ENCODE data around the gene OR10W1.

Gene OR10W1

DNA sequence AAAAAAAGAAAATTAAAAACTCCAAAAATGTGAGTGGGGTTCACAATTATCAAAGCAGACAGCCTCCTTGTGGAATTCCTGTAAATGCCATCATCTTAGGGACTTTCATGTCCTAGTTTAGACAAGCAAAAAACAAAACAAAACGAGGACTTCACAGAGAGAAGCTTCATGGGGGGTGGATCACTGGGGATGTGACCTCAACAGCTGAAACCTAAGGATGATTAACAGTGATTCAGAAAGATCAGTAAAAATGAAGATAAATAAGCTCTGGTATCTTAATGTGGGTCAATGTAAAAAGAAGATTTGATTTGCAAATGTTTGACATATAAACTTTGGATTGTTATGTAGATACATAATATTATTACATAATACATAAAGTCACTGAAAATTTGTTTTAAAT, 8.1 kb upstream of the OR10W1 start:
- TF ChIP-seq, protein P1, sequence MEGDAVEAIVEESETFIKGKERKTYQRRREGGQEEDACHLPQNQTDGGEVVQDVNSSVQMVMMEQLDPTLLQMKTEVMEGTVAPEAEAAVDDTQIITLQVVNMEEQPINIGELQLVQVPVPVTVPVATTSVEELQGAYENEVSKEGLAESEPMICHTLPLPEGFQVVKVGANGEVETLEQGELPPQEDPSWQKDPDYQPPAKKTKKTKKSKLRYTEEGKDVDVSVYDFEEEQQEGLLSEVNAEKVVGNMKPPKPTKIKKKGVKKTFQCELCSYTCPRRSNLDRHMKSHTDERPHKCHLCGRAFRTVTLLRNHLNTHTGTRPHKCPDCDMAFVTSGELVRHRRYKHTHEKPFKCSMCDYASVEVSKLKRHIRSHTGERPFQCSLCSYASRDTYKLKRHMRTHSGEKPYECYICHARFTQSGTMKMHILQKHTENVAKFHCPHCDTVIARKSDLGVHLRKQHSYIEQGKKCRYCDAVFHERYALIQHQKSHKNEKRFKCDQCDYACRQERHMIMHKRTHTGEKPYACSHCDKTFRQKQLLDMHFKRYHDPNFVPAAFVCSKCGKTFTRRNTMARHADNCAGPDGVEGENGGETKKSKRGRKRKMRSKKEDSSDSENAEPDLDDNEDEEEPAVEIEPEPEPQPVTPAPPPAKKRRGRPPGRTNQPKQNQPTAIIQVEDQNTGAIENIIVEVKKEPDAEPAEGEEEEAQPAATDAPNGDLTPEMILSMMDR (conservative IDR thresholded peaks at IDR 0.05; ENCODE audit: low read length), result no peak
- DNase-seq (ENCODE audit: low read depth), result no peak
- H3K4me3 ChIP-seq (ENCODE audit: low read length), result no peak overlapping the region

DNA sequence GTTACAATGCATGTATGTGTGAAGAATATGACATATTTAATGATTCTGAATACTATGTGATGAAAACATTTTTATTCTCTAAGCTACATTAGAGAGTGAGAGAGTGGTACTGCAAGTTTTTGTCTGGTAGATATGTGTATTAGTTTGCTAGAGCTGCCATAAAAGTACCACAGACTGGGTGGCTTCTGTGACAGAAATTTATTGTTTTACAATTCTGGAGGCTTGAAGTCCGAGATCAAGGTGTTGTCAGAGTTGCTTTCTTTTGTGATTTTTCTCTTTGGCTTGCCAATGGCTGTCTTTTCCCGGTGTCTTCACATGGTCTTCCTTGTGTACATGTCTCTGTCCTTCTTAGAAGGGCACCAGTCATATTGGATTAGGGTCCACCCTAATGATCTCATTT, 6.9 kb upstream of the OR10W1 start:
- H3K4me3 ChIP-seq (ENCODE audit: low read length), result no peak overlapping the region
- TF ChIP-seq, protein P1 (conservative IDR thresholded peaks at IDR 0.05; ENCODE audit: low read length), result no peak
- DNase-seq (ENCODE audit: low read depth), result no peak

DNA sequence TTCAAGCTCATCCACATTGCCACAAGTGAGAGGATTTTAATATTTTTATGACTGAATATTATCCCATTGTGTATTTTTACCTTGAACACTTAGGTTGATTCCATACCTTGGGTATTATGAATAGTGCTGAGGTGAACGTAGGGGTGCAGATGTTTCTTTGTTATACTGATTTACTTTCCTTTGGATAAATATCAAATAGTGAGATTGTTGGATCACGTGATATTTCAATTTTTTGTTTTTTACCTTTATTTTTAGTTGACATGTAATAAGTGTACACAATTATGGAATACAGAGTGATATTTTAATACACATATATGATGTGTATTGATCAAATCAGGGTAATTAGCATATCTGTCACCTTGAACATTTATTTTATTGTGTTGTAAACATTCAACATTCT, 8.1 kb downstream of the OR10W1 start:
- no peak overlapping the region for H3K4me3 ChIP-seq (ENCODE audit: low read length)
- DNase-seq (ENCODE audit: low read depth), result no peak
- TF ChIP-seq, protein P1 (conservative IDR thresholded peaks at IDR 0.05; ENCODE audit: low read length), result no peak

DNA sequence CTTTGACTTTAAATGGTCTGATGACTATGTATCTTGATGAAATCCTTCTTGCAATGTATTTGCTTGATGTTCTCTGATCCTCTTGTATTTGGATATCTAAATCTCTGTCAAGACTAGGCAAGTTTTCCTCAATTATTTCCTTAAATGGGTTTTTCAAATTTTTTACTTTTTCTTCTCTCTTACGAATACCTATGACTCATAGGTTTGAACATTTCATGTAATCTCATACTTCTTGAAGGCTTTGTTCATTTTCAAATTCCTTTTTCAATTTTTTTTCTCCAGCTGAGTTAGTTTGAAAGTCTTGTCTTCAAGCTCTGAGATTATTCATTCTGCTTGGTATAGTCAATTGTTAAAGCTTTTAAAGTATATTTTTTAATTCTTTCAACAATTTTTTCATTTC, 13.1 kb downstream of the OR10W1 start:
- no peak overlapping the region for H3K4me3 ChIP-seq (ENCODE audit: low read length)
- no peak for DNase-seq (ENCODE audit: low read depth)
- TF ChIP-seq, protein P1 (conservative IDR thresholded peaks at IDR 0.05; ENCODE audit: low read length), result no peak

DNA sequence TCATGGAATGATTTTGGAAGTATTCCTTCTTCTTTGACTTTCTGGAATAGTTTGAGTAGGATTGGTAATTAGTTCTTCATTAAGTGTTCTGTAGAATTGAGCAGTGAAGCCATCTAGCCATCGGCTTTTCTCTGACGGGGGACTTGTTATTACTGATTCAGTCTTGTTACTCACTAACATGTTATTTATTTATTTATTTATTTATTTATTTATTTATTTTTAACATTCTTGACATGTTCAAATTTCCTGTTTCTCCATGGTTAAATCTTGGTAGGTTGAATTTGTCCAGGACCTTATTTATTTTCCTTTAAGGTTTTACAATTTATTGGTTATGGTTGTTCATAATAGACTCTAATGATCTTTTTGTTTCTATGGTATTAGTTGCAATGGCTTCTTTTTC, 24.1 kb downstream of the OR10W1 start:
- TF ChIP-seq, protein P1 (conservative IDR thresholded peaks at IDR 0.05; ENCODE audit: low read length), result no peak
- DNase-seq (ENCODE audit: low read depth), result no peak
- no peak overlapping the region for H3K4me3 ChIP-seq (ENCODE audit: low read length)

DNA sequence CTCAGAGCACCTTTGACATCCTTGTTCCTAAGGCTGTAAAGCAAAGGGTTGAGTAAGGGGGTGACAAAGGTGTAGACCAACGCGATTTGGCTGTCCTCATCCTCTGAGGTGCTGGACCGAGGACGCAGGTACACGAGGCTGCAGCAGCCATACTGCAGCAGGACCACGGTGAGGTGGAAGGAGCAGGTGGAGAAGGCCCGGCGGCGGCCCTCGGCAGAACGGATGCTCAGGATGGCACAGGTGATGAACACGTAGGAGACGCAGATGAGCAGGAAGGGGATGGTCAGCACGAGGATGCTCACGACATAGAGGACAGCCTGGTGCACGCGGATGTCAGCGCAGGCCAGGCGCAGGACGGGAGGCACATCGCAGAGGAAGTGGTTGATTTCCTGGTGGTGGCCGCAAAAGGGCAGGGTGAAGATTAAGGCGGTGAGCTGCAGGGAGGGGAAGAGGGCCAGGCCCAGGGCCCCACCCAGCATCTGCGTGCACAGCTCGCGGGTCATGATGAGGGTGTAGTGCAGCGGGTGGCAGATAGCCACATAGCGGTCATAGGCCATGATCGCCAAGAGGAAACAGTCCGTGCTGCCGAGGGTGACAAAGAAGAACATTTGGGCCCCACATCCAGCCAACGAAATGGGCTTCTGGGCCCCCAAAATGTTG, 40.0 kb downstream of the OR10W1 start:
- no peak for DNase-seq (ENCODE audit: low read depth)
- TF ChIP-seq, protein P1 (conservative IDR thresholded peaks at IDR 0.05; ENCODE audit: low read length), result no peak
- H3K4me3 ChIP-seq (ENCODE audit: low read length), result no peak overlapping the region

DNA sequence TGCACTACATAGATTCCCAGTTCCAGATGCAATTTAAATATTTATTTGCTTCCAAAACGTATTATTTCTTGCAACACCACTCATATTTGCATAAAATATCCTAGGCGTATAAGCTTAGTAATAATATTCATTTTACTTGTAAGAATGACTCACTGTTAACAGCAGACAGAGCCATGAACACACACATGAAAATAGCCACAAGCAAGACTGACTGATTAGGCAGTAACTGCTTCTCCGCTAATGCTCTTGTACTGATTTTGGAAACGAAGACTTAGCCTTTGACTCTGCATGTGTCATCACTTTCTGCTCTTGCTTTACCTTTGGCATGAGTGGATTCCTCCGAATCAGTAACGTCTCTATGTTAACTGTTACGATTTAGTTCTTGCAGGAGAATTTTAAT, 45.3 kb downstream of the OR10W1 start:
- H3K4me3 ChIP-seq (ENCODE audit: low read length), result no peak overlapping the region
- DNase-seq (ENCODE audit: low read depth), result no peak
- TF ChIP-seq, protein P1 (conservative IDR thresholded peaks at IDR 0.05; ENCODE audit: low read length), result no peak
